ENCODE results near the gene ZFP64.

ZFP64 gene

GRCh38 chr20:52219441-52219840 is 27.9 kb upstream of the ZFP64 start:
- peak; percentile 16 for TF ChIP-seq CTCF (IDR thresholded peaks at IDR 0.05; ENCODE audit: insufficient read depth, low read length, poor library complexity, severe bottlenecking)
- H3K27me3 ChIP-seq (replicated peaks; ENCODE audit: control insufficient read depth, insufficient read depth, low read length), result no peaks in the 10 kb centered on the region
- no peak for DNase-seq (ENCODE audit: extremely low read depth, insufficient read length)
- H3K36me3 ChIP-seq (ENCODE audit: control insufficient read depth, insufficient read depth, low read length), result no peaks in the 10 kb centered on the region
- H3K4me3 ChIP-seq (replicated peaks; ENCODE audit: low read depth, low read length), result no peak overlapping the region

GRCh38 chr20:52217689-52218395 is 26.3 kb upstream of the ZFP64 start:
- TF ChIP-seq CTCF (IDR thresholded peaks at IDR 0.05; ENCODE audit: insufficient read depth, low read length, poor library complexity, severe bottlenecking), result no peak
- H3K4me3 ChIP-seq (replicated peaks; ENCODE audit: low read depth, low read length), result no peak overlapping the region
- H3K36me3 ChIP-seq (ENCODE audit: control insufficient read depth, insufficient read depth, low read length), result no peaks in the 10 kb centered on the region
- no peaks in the 10 kb centered on the region for H3K27me3 ChIP-seq (replicated peaks; ENCODE audit: control insufficient read depth, insufficient read depth, low read length)
- no peak for DNase-seq (ENCODE audit: extremely low read depth, insufficient read length)

DNA sequence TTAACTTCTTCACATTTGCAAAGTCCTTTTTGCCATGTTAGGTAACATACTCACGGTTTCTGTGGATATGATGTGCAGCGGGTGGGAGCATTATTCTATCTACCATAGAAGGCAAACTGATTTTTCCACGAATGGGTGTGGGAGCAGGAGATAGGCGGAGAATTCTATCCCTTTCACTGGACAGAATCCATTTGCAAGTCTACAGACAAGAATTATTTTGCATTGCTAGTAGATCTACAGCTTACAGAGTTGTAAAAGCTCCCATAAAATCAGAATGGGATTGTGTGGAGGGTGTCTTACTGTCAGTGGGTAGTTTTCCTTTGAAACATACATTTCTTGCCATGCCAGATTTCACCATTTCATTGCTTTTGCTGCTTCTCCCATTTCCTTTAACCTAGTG is 22.4 kb upstream of the ZFP64 start:
- no peaks in the 10 kb centered on the region for H3K36me3 ChIP-seq (ENCODE audit: control insufficient read depth, insufficient read depth, low read length)
- H3K27me3 ChIP-seq (replicated peaks; ENCODE audit: control insufficient read depth, insufficient read depth, low read length), result no peaks in the 10 kb centered on the region
- DNase-seq (ENCODE audit: extremely low read depth, insufficient read length), result no peak
- no peak overlapping the region for H3K4me3 ChIP-seq (replicated peaks; ENCODE audit: low read depth, low read length)
- no peak for TF ChIP-seq CTCF (IDR thresholded peaks at IDR 0.05; ENCODE audit: insufficient read depth, low read length, poor library complexity, severe bottlenecking)

- DNase-seq (ENCODE audit: extremely low read depth, insufficient read length), result no peak
- Histone ChIP-seq H3K27me3 (replicated peaks; ENCODE audit: control insufficient read depth, insufficient read depth, low read length) (no peaks in the 10 kb centered on the region), H3K4me3 (replicated peaks; ENCODE audit: low read depth, low read length) (no peak overlapping the region), H3K36me3 (ENCODE audit: control insufficient read depth, insufficient read depth, low read length) (no peaks in the 10 kb centered on the region)
- TF ChIP-seq CTCF (IDR thresholded peaks at IDR 0.05; ENCODE audit: insufficient read depth, low read length, poor library complexity, severe bottlenecking), result no peak
Observed at GRCh38 chr20:52212943-52213342, 21.4 kb upstream of the ZFP64 start.

GRCh38 chr20:52210037-52210990 is 18.7 kb upstream of the ZFP64 start:
- no peak for TF ChIP-seq CTCF (IDR thresholded peaks at IDR 0.05; ENCODE audit: insufficient read depth, low read length, poor library complexity, severe bottlenecking)
- Histone ChIP-seq H3K36me3 (ENCODE audit: control insufficient read depth, insufficient read depth, low read length) (no peaks in the 10 kb centered on the region), H3K4me3 (replicated peaks; ENCODE audit: low read depth, low read length) (no peak overlapping the region), H3K27me3 (replicated peaks; ENCODE audit: control insufficient read depth, insufficient read depth, low read length) (no peaks in the 10 kb centered on the region)
- no peak for DNase-seq (ENCODE audit: extremely low read depth, insufficient read length)

All from GM06990 (cell line).